NCI-H1092 (cell line): Measurements from ENCODE around the gene PTPN11.
"Not testable (repeated sequence)": the region's sequence is repeated elsewhere in the genome, so short reads cannot be mapped to it uniquely, and the experiment has no call there.

Experiments
- DNase-seq: peaks from one replicate; lab custom pipeline; 2025; lab: John Stamatoyannopoulos, UW

PTPN11 gene

GRCh38 chr12:112448165-112448564 lies 29.4 kb downstream of the PTPN11 start:
- DNase-seq, result not testable (repeated sequence)

GRCh38 chr12:112450725-112451124 lies 32.0 kb downstream of the PTPN11 start:
- DNase-seq, result no peak

- no peak for DNase-seq
Observed at GRCh38 chr12:112456029-112456428, 37.3 kb downstream of the PTPN11 start.

- DNase-seq, result not testable (repeated sequence)
Observed at GRCh38 chr12:112457142-112457541, 38.4 kb downstream of the PTPN11 start.

- DNase-seq, result no peak
Observed at GRCh38 chr12:112458330-112458729, 39.6 kb downstream of the PTPN11 start.

GRCh38 chr12:112458751-112459150 lies 40.0 kb downstream of the PTPN11 start:
- DNase-seq, result no peak

- DNase-seq, result no peak
Observed at GRCh38 chr12:112463478-112463877, 44.7 kb downstream of the PTPN11 start.

- DNase-seq, result no peak
Observed at GRCh38 chr12:112464605-112465004, 45.9 kb downstream of the PTPN11 start.

GRCh38 chr12:112466011-112466422 lies 47.3 kb downstream of the PTPN11 start:
- no peak for DNase-seq

GRCh38 chr12:112466835-112467234 lies 48.1 kb downstream of the PTPN11 start:
- no peak for DNase-seq

- no peak for DNase-seq
Observed at GRCh38 chr12:112468046-112468445, 49.3 kb downstream of the PTPN11 start.

GRCh38 chr12:112473056-112473455 lies 54.3 kb downstream of the PTPN11 start:
- no peak for DNase-seq

- no peak for DNase-seq
Observed at GRCh38 chr12:112479413-112479812, 60.7 kb downstream of the PTPN11 start.

- no peak for DNase-seq
Observed at GRCh38 chr12:112480931-112481330, 62.2 kb downstream of the PTPN11 start.

GRCh38 chr12:112482733-112483132 lies 64.0 kb downstream of the PTPN11 start:
- no peak for DNase-seq

- no peak for DNase-seq
Observed at GRCh38 chr12:112486361-112486760, 67.6 kb downstream of the PTPN11 start.

- no peak for DNase-seq
Observed at GRCh38 chr12:112488257-112488876, 69.6 kb downstream of the PTPN11 start.

GRCh38 chr12:112489456-112489855 lies 70.7 kb downstream of the PTPN11 start:
- no peak for DNase-seq

GRCh38 chr12:112496496-112496895 lies 77.7 kb downstream of the PTPN11 start:
- no peak for DNase-seq

GRCh38 chr12:112498580-112498979 lies 79.8 kb downstream of the PTPN11 start:
- no peak for DNase-seq

- no peak for DNase-seq
Observed at GRCh38 chr12:112503512-112503911, 84.8 kb downstream of the PTPN11 start.

GRCh38 chr12:112506513-112507166 lies 87.9 kb downstream of the PTPN11 start:
- no peak for DNase-seq

GRCh38 chr12:112513471-112513870 lies 94.7 kb downstream of the PTPN11 start:
- no peak for DNase-seq

- no peak for DNase-seq
Observed at GRCh38 chr12:112514456-112514855, 95.7 kb downstream of the PTPN11 start.
